Gastrocnemius medialis (tissue), 4 donors: ENCODE measurements around the gene C1orf141.

Experiments used
- CTCF ChIP-seq, 5 experiments: fragments of 450-650 bp in 3 of 5; fragments of 200-600 bp in 2 of 5; sonication (generic) in 2 of 5; IDR thresholded peaks in 4 of 5; conservative IDR thresholded peaks in 1 of 5; 1 replicate in 4 of 5; 2 replicates in 1 of 5; pipeline ENCODE4 v1.5.1; 2016 to 2019; ENCODE audit warnings: antibody characterized with exemption in 5 of 5, mild to moderate bottlenecking in 3 of 5, moderate library complexity in 3 of 5
- POLR2A ChIP-seq, 2 donors: fragments of 450-650 bp; IDR thresholded peaks; one replicate each; pipeline ENCODE4 v1.6.1; 2017; ENCODE audit warnings: antibody characterized with exemption in 2 of 2, mild to moderate bottlenecking in 2 of 2, moderate library complexity in 2 of 2

DNA sequence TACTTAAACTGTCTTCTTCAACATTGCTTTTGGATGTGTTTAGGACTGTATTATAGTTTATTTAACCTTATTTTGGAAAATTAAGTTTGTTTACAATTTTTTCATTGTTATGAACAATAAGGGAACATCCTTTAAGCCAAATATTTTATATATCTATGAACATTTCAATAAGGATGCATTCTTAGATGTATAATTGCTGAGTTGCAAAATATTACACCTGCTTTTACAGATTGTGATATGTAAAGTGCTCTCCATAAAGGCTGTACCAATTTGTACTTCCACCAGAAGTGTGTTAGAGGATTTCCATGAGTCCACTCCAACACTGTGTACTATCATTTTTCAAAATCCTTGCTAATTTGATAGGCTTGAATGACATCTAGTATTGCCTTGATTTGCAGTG is 39.2 kb upstream of the C1orf141 start:
- TF ChIP-seq CTCF (IDR thresholded peaks at IDR 0.05 in 4 of 5, conservative IDR thresholded peaks at IDR 0.05 in 1 of 5) (no peak), POLR2A (IDR thresholded peaks at IDR 0.05) (no peak)
